Nephron progenitor cell (in vitro differentiated cells): ENCODE data around the gene LPA.
"Not testable (repeated sequence)": the region's sequence is repeated elsewhere in the genome, so short reads cannot be mapped to it uniquely, and the experiment has no call there.

Source experiments
- DNase-seq: peaks from one replicate; pipeline ENCODE4 v3.0.0; 2021
- H3K27ac Mint-ChIP-seq: 2 replicates; pipeline ENCODE4 v1.8.0; 2021; ENCODE audit warnings: mild to moderate bottlenecking, moderate library complexity, mixed read lengths
- H3K27me3 Mint-ChIP-seq: 2 replicates; pipeline ENCODE4 v1.8.0; 2021; ENCODE audit warnings: mild to moderate bottlenecking, low read depth, mixed read lengths; ENCODE audit not compliant: poor library complexity
- H3K36me3 Mint-ChIP-seq: 2 replicates; pipeline ENCODE4 v1.8.0; 2021; ENCODE audit warnings: low read depth, mixed read lengths
- H3K4me1 Mint-ChIP-seq: 2 replicates; pipeline ENCODE4 v1.8.0; 2021; ENCODE audit warnings: mixed read lengths
- H3K4me3 Mint-ChIP-seq: 2 replicates; pipeline ENCODE4 v1.8.0; 2021; ENCODE audit warnings: mild to moderate bottlenecking, moderate library complexity, mixed read lengths
- H3K9me3 Mint-ChIP-seq: 2 replicates; pipeline ENCODE4 v1.8.0; 2021; ENCODE audit warnings: mild to moderate bottlenecking, moderate library complexity, mixed read lengths
- CTCF ChIP-seq: fragments of 200-600 bp; sonication (generic); IDR thresholded peaks from 2 replicates; pipeline ENCODE4 v1.5.0; 2021; ENCODE audit warnings: antibody characterized with exemption

LPA gene

GRCh38 chr6:160664198-160664597, at the start of gene LPA:
TSS of gene LPA (minus strand) at chr6:160664275. CDS start at chr6:160664214, 61 bp downstream.
- H3K27ac Mint-ChIP-seq, H3K36me3 Mint-ChIP-seq, H3K27me3 Mint-ChIP-seq, H3K4me1 Mint-ChIP-seq, DNase-seq, H3K4me3 Mint-ChIP-seq, H3K9me3 Mint-ChIP-seq: not testable (repeated sequence)

- not testable (repeated sequence) for H3K4me3 Mint-ChIP-seq, H3K4me1 Mint-ChIP-seq, H3K27me3 Mint-ChIP-seq, H3K36me3 Mint-ChIP-seq, DNase-seq, H3K9me3 Mint-ChIP-seq, H3K27ac Mint-ChIP-seq
Measured at GRCh38 chr6:160708993-160709392, 44.9 kb upstream of the LPA start.

- not testable (repeated sequence) for H3K27ac Mint-ChIP-seq, H3K4me1 Mint-ChIP-seq, H3K4me3 Mint-ChIP-seq, H3K9me3 Mint-ChIP-seq, H3K36me3 Mint-ChIP-seq, DNase-seq
- peaks cover 13% of the 10 kb centered on the region for H3K27me3 Mint-ChIP-seq
Measured at GRCh38 chr6:160704688-160705087, 40.6 kb upstream of the LPA start.

GRCh38 chr6:160701918-160702680, 38.0 kb upstream of the LPA start, which contains the start of gene PLG:
TSS of gene PLG (plus strand) at chr6:160702244. CDS start at chr6:160702305, 61 bp downstream.
- H3K9me3 Mint-ChIP-seq: not testable (repeated sequence)

GRCh38 chr6:160697826-160698225, 33.8 kb upstream of the LPA start:
- no peak for DNase-seq
- peaks cover 11% of the 10 kb centered on the region for H3K27me3 Mint-ChIP-seq
- H3K27ac Mint-ChIP-seq: no peak overlapping the region
- no peaks in the 10 kb centered on the region for H3K4me1 Mint-ChIP-seq
- H3K9me3 Mint-ChIP-seq: peaks cover 21% of the 10 kb centered on the region
- H3K4me3 Mint-ChIP-seq: no peak overlapping the region
- no peaks in the 10 kb centered on the region for H3K36me3 Mint-ChIP-seq
- no peak for TF ChIP-seq CTCF

More at GRCh38 chr6:160701918-160702680, 38.0 kb upstream of the LPA start, which contains the start of gene PLG:
- H3K4me1 Mint-ChIP-seq, H3K36me3 Mint-ChIP-seq, H3K4me3 Mint-ChIP-seq, H3K27ac Mint-ChIP-seq, DNase-seq: not testable (repeated sequence)
- H3K27me3 Mint-ChIP-seq: peaks cover 13% of the 10 kb centered on the region

- peaks cover 21% of the 10 kb centered on the region for H3K9me3 Mint-ChIP-seq
- not testable (repeated sequence) for DNase-seq, H3K4me3 Mint-ChIP-seq, H3K36me3 Mint-ChIP-seq, H3K4me1 Mint-ChIP-seq, H3K27ac Mint-ChIP-seq
- H3K27me3 Mint-ChIP-seq: peaks cover 11% of the 10 kb centered on the region
Measured at GRCh38 chr6:160696884-160697283, 32.8 kb upstream of the LPA start.

- not testable (repeated sequence) for H3K4me3 Mint-ChIP-seq, H3K4me1 Mint-ChIP-seq, H3K27me3 Mint-ChIP-seq, H3K27ac Mint-ChIP-seq, DNase-seq, H3K36me3 Mint-ChIP-seq
- H3K9me3 Mint-ChIP-seq: peaks cover 25% of the 10 kb centered on the region
Measured at GRCh38 chr6:160695622-160696021, 31.5 kb upstream of the LPA start.

- not testable (repeated sequence) for H3K4me3 Mint-ChIP-seq, H3K27me3 Mint-ChIP-seq, H3K36me3 Mint-ChIP-seq, H3K27ac Mint-ChIP-seq, H3K4me1 Mint-ChIP-seq, DNase-seq
- peaks cover 27% of the 10 kb centered on the region for H3K9me3 Mint-ChIP-seq
Measured at GRCh38 chr6:160695025-160695424, 30.9 kb upstream of the LPA start.

GRCh38 chr6:160692369-160692959, 28.4 kb upstream of the LPA start:
- peaks cover 2% of the 10 kb centered on the region for H3K27me3 Mint-ChIP-seq
- no peak overlapping the region for H3K27ac Mint-ChIP-seq
- H3K9me3 Mint-ChIP-seq: peaks cover 30% of the 10 kb centered on the region
- H3K4me1 Mint-ChIP-seq: no peaks in the 10 kb centered on the region
- H3K36me3 Mint-ChIP-seq: no peaks in the 10 kb centered on the region
- TF ChIP-seq CTCF: no peak
- no peak for DNase-seq
- H3K4me3 Mint-ChIP-seq: no peak overlapping the region
